GM13977 (cell line): ENCODE data around the gene CHRNE.
"Not testable (repeated sequence)": the region's sequence is repeated elsewhere in the genome, so short reads cannot be mapped to it uniquely, and the experiment has no call there.

Experiments used
- DNase-seq: peaks from one replicate; pipeline ENCODE4 v3.0.0; 2012; ENCODE audit warnings: low spot score
- CTCF ChIP-seq: IDR thresholded peaks from 2 replicates; pipeline ENCODE4 v1.5.1; 2012; ENCODE audit warnings: mild to moderate bottlenecking, control low read depth; ENCODE audit not compliant: insufficient read depth; ENCODE audit errors: extremely low read depth, missing control alignments
- in situ Hi-C: fragments of 300-500 bp; cut with MboI; formaldehyde crosslinking; loops from one replicate; pipeline ENCODE4 v1.12.0; 2022; ENCODE audit warnings: low sequenced_read_pairs, low pct_unique_long_range_greater_than_20kb, mixed read lengths, inconsistent platforms; ENCODE audit not compliant: unreplicated experiment

Gene CHRNE

GRCh38 chr17:4870855-4871254 is 32.0 kb downstream of the CHRNE start:
- no peak for TF ChIP-seq CTCF
- no peak for DNase-seq
- in situ Hi-C loops, result no loop called here

GRCh38 chr17:4869058-4869998 is 33.6 kb downstream of the CHRNE start:
- DNase-seq, in situ Hi-C loops: not testable (repeated sequence)

- in situ Hi-C loops, DNase-seq: not testable (repeated sequence)
Measured at GRCh38 chr17:4867535-4867934, 35.4 kb downstream of the CHRNE start.

GRCh38 chr17:4863321-4863720 is 39.6 kb downstream of the CHRNE start:
- in situ Hi-C loops, result no loop called here
- DNase-seq, result no peak
- no peak for TF ChIP-seq CTCF

- in situ Hi-C loops, result no loop called here
- no peak for DNase-seq
- no peak for TF ChIP-seq CTCF
Measured at GRCh38 chr17:4862720-4863119, 40.2 kb downstream of the CHRNE start.

GRCh38 chr17:4861052-4861451 is 41.8 kb downstream of the CHRNE start:
- TF ChIP-seq CTCF, result no peak
- DNase-seq, result no peak
- in situ Hi-C loops, result no loop called here

GRCh38 chr17:4860651-4861050 is 42.2 kb downstream of the CHRNE start:
- no peak for TF ChIP-seq CTCF
- no peak for DNase-seq
- in situ Hi-C loops, result no loop called here
